HS-27A (cell line): ENCODE measurements around the gene MAGI2.

Experiments
- DNase-seq: peaks from one replicate; pipeline ENCODE4 v3.0.0-alpha.2; 2012; ENCODE audit warnings: low read depth, missing footprints

The MAGI2 gene

GRCh38 chr7:78487464-78487863 lies 966.0 kb downstream of the MAGI2 start:
- DNase-seq: no peak

DNA sequence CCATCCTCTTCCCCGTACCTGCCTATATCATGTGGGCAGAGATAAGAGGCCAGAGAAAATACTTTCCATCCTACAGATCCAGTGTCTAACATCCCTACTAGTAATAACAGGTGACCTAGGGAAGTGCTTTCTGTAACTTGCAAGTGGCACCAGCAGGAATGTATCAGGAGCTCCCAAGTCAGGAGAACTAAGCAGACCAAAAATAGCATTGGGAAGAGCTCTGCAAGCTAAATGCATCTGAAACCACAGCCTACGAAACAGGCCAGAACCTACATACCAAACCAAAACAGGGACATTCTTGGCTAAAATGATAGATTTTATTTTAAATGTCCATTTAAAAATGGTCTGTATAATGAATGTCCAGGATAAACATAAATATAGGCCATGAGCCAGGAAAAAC lies 974.1 kb downstream of the MAGI2 start:
- DNase-seq: no peak

DNA sequence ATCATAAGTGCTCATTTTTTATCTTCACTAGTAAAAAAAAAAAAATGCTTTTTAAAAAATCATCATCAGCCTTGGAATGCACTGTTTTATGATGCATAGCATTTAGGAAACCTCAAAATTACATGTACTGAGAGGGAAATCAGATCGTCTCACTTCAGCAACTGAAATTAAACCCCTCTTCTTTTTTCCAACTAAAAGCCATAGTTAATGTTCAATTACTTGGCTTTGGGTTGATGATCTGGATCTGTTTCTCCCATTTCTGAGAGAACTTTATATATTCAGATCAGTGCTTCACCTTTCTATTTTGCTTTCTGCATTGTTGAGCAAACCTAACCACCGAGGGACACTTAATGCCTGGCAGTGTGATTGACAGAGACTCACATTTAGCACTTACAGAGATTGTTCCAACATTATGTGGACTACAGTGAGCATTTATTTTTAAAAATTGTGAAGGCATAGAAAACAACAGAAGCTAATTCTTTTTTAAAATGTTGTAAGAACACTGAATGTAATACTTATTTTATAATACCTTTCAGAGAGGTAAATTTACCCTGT lies 976.5 kb downstream of the MAGI2 start:
- no peak for DNase-seq

GRCh38 chr7:78473571-78474301 lies 979.7 kb downstream of the MAGI2 start:
- DNase-seq: no peak

DNA sequence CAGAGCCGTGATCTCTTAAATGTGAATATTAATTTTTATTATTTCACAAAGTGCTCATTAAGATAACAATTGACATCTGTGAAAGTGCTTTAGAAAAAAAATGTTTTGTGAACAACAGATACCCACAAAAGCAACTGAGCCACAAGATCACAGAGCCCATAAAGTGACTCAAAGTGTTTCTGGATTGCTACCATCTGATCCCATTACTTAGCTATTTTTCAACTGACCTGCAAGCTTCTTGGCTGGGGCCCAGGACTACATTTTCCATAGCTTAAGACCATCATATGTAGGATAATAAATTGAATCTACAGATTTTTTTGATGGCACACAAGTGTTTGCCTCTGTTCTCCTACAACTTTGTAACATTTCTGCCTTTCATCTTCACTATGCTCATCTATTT lies 980.4 kb downstream of the MAGI2 start:
- DNase-seq: no peak

DNA sequence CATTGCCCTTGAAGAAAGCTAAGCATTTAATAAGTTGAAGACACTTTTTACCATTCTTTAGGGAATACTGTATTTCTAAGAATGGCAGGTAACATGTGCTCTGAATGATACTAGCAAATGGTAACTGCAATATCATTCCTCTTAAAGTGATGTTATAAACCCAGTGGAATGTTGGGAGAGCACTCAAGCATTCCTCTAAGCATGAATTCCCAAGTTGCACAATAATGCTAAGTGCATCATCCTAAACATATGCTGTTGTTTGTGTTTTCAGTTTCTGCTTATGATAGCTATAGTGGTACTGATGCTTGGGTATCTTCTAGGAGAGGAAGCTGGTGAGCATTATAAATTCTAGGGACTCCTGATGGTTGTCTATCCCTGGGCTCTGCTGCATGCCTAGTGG lies 980.9 kb downstream of the MAGI2 start:
- DNase-seq: peak; percentile 15

- DNase-seq: no peak
Observed at GRCh38 chr7:78465894-78466293, 987.6 kb downstream of the MAGI2 start.

DNA sequence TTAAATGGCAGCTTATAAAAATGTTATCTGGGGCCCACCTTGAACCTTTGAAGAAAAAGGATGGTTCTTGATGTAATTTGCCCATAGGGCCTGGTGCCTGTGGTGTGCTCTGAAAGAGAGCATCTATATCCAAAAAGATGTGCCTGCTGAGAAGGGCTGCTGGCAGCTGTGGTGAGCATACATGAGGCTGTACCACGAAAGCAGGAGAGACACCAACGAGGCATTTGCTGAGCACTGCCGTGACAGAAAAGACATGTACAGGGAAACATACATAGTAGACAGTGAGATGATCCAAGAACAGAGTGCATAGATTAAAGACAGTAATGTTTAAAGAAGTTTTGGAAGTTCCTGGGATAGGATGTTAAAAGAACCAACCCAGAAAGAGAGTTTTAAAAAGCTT lies 990.4 kb downstream of the MAGI2 start:
- no peak for DNase-seq

- DNase-seq: no peak
Observed at GRCh38 chr7:78450706-78451105, 1002.8 kb downstream of the MAGI2 start.

DNA sequence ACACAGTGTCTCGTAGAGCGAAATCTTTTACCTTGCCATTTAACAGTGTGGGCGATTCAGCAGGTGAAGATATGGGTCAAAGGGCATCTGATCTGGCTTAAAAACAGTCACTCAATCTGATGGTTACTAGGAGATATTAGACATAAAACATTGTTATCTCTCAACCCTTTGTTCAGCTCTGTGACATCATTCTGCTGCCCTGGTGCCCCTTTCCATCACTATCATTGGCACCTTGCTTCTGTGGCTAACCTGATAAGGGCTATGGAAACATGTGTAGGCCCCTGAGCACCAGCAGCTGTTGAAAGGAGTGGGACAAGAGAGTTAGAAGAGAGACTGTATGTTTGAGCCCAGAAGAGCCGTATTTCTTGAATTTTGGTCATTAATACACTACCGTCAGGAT lies 1004.6 kb downstream of the MAGI2 start:
- no peak for DNase-seq

DNA sequence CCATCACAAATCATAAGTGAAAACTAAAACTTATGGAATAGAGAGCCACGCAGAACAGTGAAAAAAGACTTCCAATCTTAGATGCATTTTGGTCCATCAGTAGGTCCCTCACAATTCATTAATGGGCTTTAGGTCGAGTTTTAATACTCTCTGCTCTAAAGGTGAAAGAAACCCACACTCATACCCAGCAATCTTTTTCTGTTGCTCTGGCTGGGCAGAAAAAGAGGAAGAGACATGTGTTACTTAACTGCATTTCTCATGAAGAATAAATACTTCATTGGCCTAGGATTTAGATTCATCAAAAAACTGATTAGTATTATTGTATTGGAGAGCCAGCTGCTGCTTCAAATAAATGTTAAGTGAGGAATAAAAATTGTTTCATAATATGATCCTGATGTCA lies 1009.2 kb downstream of the MAGI2 start:
- DNase-seq: no peak

- DNase-seq: no peak
Observed at GRCh38 chr7:78443811-78444210, 1009.7 kb downstream of the MAGI2 start.

DNA sequence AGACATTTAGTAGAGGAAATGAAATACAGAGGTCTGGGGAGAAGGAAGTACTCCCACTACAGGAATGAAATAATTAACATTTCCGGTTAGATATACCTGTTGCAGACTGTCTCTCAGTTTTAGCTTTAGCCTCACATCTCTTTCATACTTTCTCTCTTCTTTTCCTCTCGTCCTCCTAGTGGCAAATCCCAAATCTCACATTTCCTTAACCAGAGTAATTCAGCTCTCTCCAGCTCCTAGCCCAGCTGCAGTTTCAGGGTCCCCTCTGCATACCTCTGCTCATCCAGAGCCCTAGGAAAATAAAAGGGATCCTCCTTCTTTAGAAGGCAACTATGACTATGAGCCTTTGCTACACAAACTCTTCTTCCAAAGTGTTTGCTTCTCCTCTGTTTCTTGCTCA lies 1011.7 kb downstream of the MAGI2 start:
- DNase-seq: no peak

DNA sequence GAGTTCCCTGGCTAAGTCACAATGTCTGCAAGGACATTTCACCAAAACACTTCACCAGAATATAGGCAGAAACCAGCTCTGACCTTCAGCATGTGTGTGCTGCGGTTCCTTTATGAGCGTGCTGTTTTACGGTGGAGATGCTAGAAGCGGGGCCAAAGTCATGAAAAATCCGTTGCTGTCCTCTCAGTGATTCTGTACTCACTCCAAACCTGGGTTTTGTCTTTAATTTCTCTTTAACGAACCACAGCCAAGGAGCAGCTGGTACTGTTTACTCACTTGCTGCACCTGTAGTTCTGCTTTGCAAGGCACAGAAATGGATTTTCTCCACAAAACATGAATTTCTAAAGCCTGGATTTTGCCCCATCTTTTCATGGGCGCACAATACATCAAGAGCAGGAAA lies 1015.0 kb downstream of the MAGI2 start:
- no peak for DNase-seq

DNA sequence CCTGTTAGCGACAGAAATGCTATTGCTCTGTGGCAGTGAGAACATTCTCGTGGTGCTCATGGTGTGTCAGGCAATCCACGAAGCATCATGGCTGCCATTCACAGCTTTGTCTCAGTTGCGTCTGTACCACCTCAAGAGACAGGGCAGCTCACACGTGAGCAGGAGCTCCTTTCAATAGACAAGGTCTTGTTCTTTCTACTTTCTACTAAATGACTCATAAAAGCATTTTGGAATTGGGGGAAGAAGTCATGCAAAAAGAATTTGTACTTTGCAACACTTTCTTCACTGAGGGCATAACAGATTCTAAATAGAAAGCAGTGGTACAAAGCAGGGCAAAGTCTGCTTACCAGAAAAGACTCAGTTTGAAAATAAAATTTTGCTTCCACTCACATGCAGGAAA lies 1016.3 kb downstream of the MAGI2 start:
- DNase-seq: peak; percentile 41

DNA sequence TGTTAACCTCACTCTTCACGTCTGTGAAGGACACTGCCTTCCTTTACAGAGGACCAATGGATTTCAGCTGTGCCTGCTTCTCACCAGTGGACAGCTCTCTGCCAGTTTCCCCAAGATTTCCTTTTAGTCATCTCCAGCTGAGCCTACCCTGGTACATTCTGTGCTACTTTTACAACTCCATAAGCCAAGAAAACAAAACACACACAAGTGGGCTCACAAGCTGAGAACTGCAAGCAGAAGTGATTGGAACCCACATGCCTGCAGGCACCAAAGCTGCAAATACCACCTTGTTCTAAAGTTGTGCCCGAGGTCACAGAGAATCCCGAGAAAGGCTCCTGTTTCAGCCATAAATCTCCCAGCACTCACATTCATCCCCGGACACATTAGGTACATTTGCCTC lies 1018.1 kb downstream of the MAGI2 start:
- no peak for DNase-seq

- DNase-seq: no peak
Observed at GRCh38 chr7:78434281-78434680, 1019.2 kb downstream of the MAGI2 start.

GRCh38 chr7:78433421-78433820 lies 1020.0 kb downstream of the MAGI2 start:
- no peak for DNase-seq

- DNase-seq: no peak
Observed at GRCh38 chr7:78429878-78430277, 1023.6 kb downstream of the MAGI2 start.

- DNase-seq: no peak
Observed at GRCh38 chr7:78427209-78427608, 1026.3 kb downstream of the MAGI2 start.

DNA sequence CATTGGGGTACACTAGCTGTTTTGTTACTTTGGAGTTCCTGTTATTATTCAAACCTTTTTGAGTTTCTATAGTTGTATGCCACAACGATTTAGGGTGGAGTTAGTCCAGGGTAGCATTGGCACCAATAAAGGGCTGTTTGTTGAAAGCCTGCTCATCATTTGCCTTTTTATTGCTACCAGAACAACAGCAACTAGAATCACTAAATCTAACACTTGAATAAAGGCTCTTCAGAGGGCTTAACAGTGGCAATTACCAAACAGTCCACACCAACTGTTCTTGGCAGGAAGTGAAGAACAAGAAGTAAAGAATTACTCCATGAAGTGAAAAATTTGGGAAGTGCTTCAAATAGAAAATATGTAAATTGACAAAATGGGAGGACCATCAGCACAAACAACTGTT lies 1033.5 kb downstream of the MAGI2 start:
- no peak for DNase-seq

GRCh38 chr7:78417180-78417853 lies 1036.2 kb downstream of the MAGI2 start:
- DNase-seq: no peak

GRCh38 chr7:78413568-78413967 lies 1039.9 kb downstream of the MAGI2 start:
- no peak for DNase-seq
